Tibial nerve (tissue), 4 donors: ENCODE data around the gene POLL. TPM values are rescaled to one million over a fixed set of nuclear protein-coding genes. Genes with fewer than 3 reads are reported as not detected.

Experiments used
- DNase-seq, 2 donors: peaks; one replicate each; pipeline ENCODE4 v3.0.0-alpha.2; 2019; ENCODE audit warnings: low spot score in 2 of 2
- H3K27ac ChIP-seq, 4 donors: fragments of 200-600 bp; sonication (generic) in 3 of 4; one replicate each; pipeline ENCODE4 v1.5.1; 2017 to 2019; ENCODE audit warnings: mild to moderate bottlenecking in 1 of 4
- H3K27me3 ChIP-seq, 2 donors: fragments of 200-600 bp; sonication (generic) in 1 of 2; one replicate each; pipeline versions ENCODE4 v1.5.1 to v1.6.0; 2017 to 2019
- H3K36me3 ChIP-seq, 3 donors: fragments of 200-600 bp; sonication (generic); one replicate each; pipeline ENCODE4 v1.5.1; 2018 to 2019
- H3K4me1 ChIP-seq, 4 donors: fragments of 200-600 bp; sonication (generic) in 3 of 4; one replicate each; pipeline ENCODE4 v1.5.1; 2017 to 2019
- H3K4me3 ChIP-seq, 4 donors: fragments of 200-600 bp; sonication (generic) in 3 of 4; one replicate each; pipeline ENCODE4 v1.5.1; 2017 to 2019; ENCODE audit warnings: mild to moderate bottlenecking in 1 of 4, moderate library complexity in 1 of 4
- H3K9me3 ChIP-seq, 4 donors: fragments of 200-600 bp; sonication (generic) in 3 of 4; one replicate each; pipeline ENCODE4 v1.5.1; 2017 to 2019
- EP300 ChIP-seq, 2 donors: sonication (generic); formaldehyde crosslinking; IDR thresholded peaks; one replicate each; pipeline ENCODE4 v1.6.1; 2017; ENCODE audit warnings: antibody characterized with exemption in 2 of 2, mild to moderate bottlenecking in 1 of 2
- POLR2A ChIP-seq, 2 donors: fragments of 450-650 bp; IDR thresholded peaks; one replicate each; pipeline ENCODE4 v1.6.1; 2017; ENCODE audit warnings: antibody characterized with exemption in 2 of 2, mild to moderate bottlenecking in 2 of 2, moderate library complexity in 2 of 2
- WGBS, 2 donors: methylation state at CpG; one replicate each; pipeline ENCODE4 v1.1.5; 2018; 5-methylcytosine and 5-hydroxymethylcytosine counted together
- total RNA-seq, 4 donors: library from RNA; depleted of rRNA; stranded (reverse); fragments of >200 nt; gene quantifications; one replicate each; pipeline ENCODE4 v1.1.0, GENCODE V29; 2016
- TF ChIP-seq, protein P1 (sequence below), 5 experiments: fragments of 200-600 bp in 3 of 5; fragments of 450-650 bp in 2 of 5; sonication (generic) in 3 of 5; IDR thresholded peaks; one replicate each; pipeline ENCODE4 v1.5.1; 2016 to 2019; ENCODE audit warnings: antibody characterized with exemption in 5 of 5, mild to moderate bottlenecking in 3 of 5, moderate library complexity in 2 of 5

Gene POLL
- total RNA-seq, 4 donors from 2014 or later: 27.8 to 45.7 (median 35.8) TPM

DNA sequence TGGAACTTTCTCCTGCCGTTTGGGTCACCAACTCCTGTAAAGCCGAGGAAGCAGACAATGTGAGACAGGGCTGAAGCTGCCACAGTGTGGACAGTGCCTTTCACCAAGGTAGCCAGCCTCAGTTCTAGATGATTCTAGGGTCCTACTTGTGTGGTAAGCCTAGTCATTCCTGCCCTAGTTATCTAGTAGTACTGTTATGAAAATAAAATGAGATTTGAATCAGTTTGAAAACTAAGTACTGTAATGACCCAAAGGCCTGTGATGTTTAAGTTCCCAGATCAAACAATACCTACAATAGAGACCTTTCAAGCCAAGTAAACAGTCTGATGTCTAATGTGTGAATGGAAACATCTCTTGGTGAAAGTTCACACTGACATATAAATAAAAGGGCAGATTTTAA is 37.1 kb downstream of the POLL start:
- TF ChIP-seq POLR2A (IDR thresholded peaks at IDR 0.05) (no peak), EP300 (IDR thresholded peaks at IDR 0.05) (no peak)
- TF ChIP-seq, protein P1, sequence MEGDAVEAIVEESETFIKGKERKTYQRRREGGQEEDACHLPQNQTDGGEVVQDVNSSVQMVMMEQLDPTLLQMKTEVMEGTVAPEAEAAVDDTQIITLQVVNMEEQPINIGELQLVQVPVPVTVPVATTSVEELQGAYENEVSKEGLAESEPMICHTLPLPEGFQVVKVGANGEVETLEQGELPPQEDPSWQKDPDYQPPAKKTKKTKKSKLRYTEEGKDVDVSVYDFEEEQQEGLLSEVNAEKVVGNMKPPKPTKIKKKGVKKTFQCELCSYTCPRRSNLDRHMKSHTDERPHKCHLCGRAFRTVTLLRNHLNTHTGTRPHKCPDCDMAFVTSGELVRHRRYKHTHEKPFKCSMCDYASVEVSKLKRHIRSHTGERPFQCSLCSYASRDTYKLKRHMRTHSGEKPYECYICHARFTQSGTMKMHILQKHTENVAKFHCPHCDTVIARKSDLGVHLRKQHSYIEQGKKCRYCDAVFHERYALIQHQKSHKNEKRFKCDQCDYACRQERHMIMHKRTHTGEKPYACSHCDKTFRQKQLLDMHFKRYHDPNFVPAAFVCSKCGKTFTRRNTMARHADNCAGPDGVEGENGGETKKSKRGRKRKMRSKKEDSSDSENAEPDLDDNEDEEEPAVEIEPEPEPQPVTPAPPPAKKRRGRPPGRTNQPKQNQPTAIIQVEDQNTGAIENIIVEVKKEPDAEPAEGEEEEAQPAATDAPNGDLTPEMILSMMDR (IDR thresholded peaks at IDR 0.05): no peak
- no peaks in the 10 kb centered on the region for H3K27me3 ChIP-seq
- WGBS, 2 donors: 79 to 88% methylated on average over 2 of the region's 2 CpGs
- peaks cover 0 to 7% (median 0%) of the 10 kb centered on the region in 4 donors for H3K4me1 ChIP-seq
- peaks cover 0 to 56% (median 0%) of the 10 kb centered on the region in 3 donors for H3K36me3 ChIP-seq
- no peak for DNase-seq
- H3K27ac ChIP-seq: no peak overlapping the region
- H3K9me3 ChIP-seq: no peaks in the 10 kb centered on the region
- no peak overlapping the region for H3K4me3 ChIP-seq

DNA sequence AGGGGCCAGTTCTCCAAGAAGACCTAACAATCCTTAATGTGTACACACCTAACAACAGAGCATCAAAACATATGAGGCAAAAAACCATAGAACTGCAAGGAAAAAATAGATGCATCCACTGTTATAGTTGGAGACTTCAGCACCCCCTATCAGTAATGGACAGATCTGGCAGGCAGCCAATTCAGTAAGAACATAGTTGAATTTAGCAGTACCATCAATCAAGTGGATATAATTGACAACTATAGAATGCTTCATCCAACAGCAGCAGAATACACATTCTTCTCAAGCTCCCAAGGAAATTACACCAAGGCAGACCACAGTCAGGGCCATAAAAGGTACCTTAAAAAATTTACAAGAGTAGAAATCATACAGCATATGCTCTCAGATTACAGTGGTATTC is 42.2 kb downstream of the POLL start:
- Histone ChIP-seq H3K9me3 (no peaks in the 10 kb centered on the region), H3K27ac (no peak overlapping the region), H3K4me1 (peaks cover 0 to 7% (median 0%) of the 10 kb centered on the region in 4 donors), H3K36me3 (peaks cover 0 to 22% (median 0%) of the 10 kb centered on the region in 3 donors), H3K27me3 (no peaks in the 10 kb centered on the region), H3K4me3 (no peak overlapping the region)
- no peak for TF ChIP-seq POLR2A (IDR thresholded peaks at IDR 0.05)
- TF ChIP-seq, protein P1 (IDR thresholded peaks at IDR 0.05): no peak
- TF ChIP-seq EP300 (IDR thresholded peaks at IDR 0.05): no peak
- DNase-seq: no peak

DNA sequence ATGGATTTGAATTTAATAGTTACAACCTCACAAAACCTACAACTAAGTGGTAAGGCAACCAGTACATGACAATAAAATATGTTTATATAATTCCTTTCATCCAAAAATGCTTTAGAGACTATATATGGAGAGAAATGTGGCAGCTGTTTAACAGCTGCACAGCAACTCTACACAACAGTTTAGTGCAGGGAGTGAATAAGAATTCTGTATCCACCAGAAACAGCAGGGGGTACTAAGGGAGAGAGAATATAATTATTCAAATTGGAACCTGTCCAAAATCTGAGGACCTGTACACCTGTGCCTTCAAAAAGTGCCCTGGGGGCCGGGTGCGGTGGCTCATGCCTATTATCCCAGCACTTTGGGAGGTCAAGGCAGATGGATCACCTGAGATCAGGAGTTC is 49.6 kb downstream of the POLL start:
- H3K36me3 ChIP-seq: peaks cover 0 to 58% (median 0%) of the 10 kb centered on the region in 3 donors
- H3K4me1 ChIP-seq: no peaks in the 10 kb centered on the region
- TF ChIP-seq EP300 (IDR thresholded peaks at IDR 0.05): no peak
- TF ChIP-seq, protein P1 (IDR thresholded peaks at IDR 0.05): no peak
- no peak for DNase-seq
- 87 to 100% methylated on average over 2 of the region's 2 CpGs for WGBS, 2 donors
- no peaks in the 10 kb centered on the region for H3K27me3 ChIP-seq
- no peak overlapping the region for H3K4me3 ChIP-seq
- H3K27ac ChIP-seq: no peak overlapping the region
- H3K9me3 ChIP-seq: no peaks in the 10 kb centered on the region

DNA sequence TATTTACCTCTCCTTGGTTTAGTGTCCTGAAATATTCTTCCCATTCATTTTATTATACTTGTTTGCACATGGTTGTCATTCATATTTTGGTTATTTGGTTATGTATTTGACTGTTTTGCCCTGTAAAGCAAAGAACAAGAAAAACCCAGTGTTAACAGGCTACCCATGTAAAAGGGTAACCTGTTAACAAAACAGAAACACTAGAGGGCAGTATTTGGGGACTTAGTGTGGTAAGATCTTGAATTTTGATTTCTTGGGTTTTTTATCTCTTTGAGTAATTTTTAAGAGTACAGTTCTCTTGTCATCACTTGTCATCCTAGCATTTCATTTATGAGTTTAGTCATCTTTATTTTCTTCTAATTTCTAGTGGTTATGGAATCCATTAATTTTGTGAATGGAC is 51.3 kb downstream of the POLL start:
- TF ChIP-seq EP300 (IDR thresholded peaks at IDR 0.05): no peak
- TF ChIP-seq, protein P1 (IDR thresholded peaks at IDR 0.05): peak in 4 of 5 experiments; percentile 13 to 39 (median 30)
- Histone ChIP-seq H3K27me3 (no peaks in the 10 kb centered on the region), H3K4me3 (no peak overlapping the region), H3K4me1 (no peaks in the 10 kb centered on the region), H3K27ac (no peak overlapping the region), H3K36me3 (peaks cover 0 to 66% (median 0%) of the 10 kb centered on the region in 3 donors), H3K9me3 (no peaks in the 10 kb centered on the region)
- DNase-seq: no peak

DNA sequence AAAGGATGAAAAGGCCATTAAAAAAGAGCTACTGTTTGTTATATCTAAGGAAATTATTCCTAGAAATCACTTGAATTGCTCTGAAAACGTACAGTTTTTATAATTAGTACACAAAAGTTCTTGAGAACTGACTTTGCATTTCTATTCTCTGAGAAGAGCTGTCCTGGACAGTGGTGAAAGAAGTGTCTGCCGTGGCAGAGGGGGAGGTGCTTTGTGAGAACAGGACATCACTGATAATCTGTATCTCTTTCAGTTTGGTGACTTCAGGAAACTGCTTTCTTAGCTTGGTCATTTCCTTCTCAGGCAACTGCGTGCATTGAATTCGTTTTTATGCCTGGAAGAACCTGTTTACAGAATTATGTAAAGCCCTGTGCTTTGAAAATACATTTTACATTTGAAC is 52.1 kb downstream of the POLL start:
- Histone ChIP-seq H3K27me3 (no peaks in the 10 kb centered on the region), H3K4me1 (no peaks in the 10 kb centered on the region), H3K9me3 (no peaks in the 10 kb centered on the region), H3K27ac (no peak overlapping the region), H3K36me3 (peaks cover 0 to 72% (median 0%) of the 10 kb centered on the region in 3 donors), H3K4me3 (no peak overlapping the region)
- DNase-seq: no peak
- TF ChIP-seq, protein P1 (IDR thresholded peaks at IDR 0.05): no peak
- TF ChIP-seq EP300 (IDR thresholded peaks at IDR 0.05) (no peak), POLR2A (IDR thresholded peaks at IDR 0.05) (no peak)
- WGBS, 2 donors: 53 to 65% methylated on average over 4 of the region's 4 CpGs
